SKM-1 (cell line): ENCODE measurements around the gene CISTR.
"Not testable (repeated sequence)": the region's sequence is repeated elsewhere in the genome, so short reads cannot be mapped to it uniquely, and the experiment has no call there.

Experiments used
- DNase-seq: peaks from one replicate; lab custom pipeline; 2025; ENCODE audit not compliant: unreplicated experiment; lab: John Stamatoyannopoulos, UW

CISTR gene

GRCh38 chr12:53722450-53723041 lies 29.2 kb downstream of the CISTR start:
- DNase-seq = no peak

- DNase-seq = no peak
These were observed 30.8 kb downstream of the CISTR start for GRCh38 chr12:53720946-53721345.

- no peak for DNase-seq
These were observed 32.1 kb downstream of the CISTR start for GRCh38 chr12:53719649-53720048.

- not testable (repeated sequence) for DNase-seq
These were observed 33.2 kb downstream of the CISTR start for GRCh38 chr12:53718567-53718966.

- DNase-seq = no peak
These were observed 34.5 kb downstream of the CISTR start for GRCh38 chr12:53717319-53717718.

GRCh38 chr12:53714004-53714403 lies 37.8 kb downstream of the CISTR start:
- DNase-seq = no peak

GRCh38 chr12:53713516-53713915 lies 38.3 kb downstream of the CISTR start:
- no peak for DNase-seq

GRCh38 chr12:53712059-53712643 lies 39.6 kb downstream of the CISTR start:
- DNase-seq = no peak

GRCh38 chr12:53710091-53710490 lies 41.7 kb downstream of the CISTR start:
- DNase-seq = no peak

- no peak for DNase-seq
These were observed 42.1 kb downstream of the CISTR start for GRCh38 chr12:53709671-53710070.

- no peak for DNase-seq
These were observed 45.7 kb downstream of the CISTR start for GRCh38 chr12:53706080-53706479.

GRCh38 chr12:53703756-53704155 lies 48.0 kb downstream of the CISTR start:
- DNase-seq = no peak

- DNase-seq = no peak
These were observed 50.1 kb downstream of the CISTR start for GRCh38 chr12:53701518-53702264.

- DNase-seq = no peak
These were observed 51.2 kb downstream of the CISTR start for GRCh38 chr12:53700567-53700966.

GRCh38 chr12:53699678-53700025 lies 52.1 kb downstream of the CISTR start:
- DNase-seq = no peak

- no peak for DNase-seq
These were observed 52.7 kb downstream of the CISTR start for GRCh38 chr12:53698948-53699677.

- DNase-seq = no peak
These were observed 55.0 kb downstream of the CISTR start for GRCh38 chr12:53696655-53697331.
